A673 (cell line): Measurements from ENCODE around the gene CARHSP1.

Experiments used
- EZH2 ChIP-seq: fragments of 200-600 bp; sonication (generic); IDR thresholded peaks from 2 replicates; pipeline ENCODE4 v1.6.1; 2017; ENCODE audit warnings: borderline replicate concordance, low read depth, mild to moderate bottlenecking, mixed read lengths, antibody characterized with exemption, low read length; ENCODE audit not compliant: poor library complexity, severe bottlenecking
- TF ChIP-seq, protein P1 (sequence below): fragments of 300-800, 200-600 bp; sonication (generic); conservative IDR thresholded peaks from 2 replicates; pipeline ENCODE4 v1.5.1; 2017; ENCODE audit warnings: low read depth, mild to moderate bottlenecking, antibody characterized with exemption, low read length, moderate library complexity, mixed read lengths

- TF ChIP-seq, protein P1, sequence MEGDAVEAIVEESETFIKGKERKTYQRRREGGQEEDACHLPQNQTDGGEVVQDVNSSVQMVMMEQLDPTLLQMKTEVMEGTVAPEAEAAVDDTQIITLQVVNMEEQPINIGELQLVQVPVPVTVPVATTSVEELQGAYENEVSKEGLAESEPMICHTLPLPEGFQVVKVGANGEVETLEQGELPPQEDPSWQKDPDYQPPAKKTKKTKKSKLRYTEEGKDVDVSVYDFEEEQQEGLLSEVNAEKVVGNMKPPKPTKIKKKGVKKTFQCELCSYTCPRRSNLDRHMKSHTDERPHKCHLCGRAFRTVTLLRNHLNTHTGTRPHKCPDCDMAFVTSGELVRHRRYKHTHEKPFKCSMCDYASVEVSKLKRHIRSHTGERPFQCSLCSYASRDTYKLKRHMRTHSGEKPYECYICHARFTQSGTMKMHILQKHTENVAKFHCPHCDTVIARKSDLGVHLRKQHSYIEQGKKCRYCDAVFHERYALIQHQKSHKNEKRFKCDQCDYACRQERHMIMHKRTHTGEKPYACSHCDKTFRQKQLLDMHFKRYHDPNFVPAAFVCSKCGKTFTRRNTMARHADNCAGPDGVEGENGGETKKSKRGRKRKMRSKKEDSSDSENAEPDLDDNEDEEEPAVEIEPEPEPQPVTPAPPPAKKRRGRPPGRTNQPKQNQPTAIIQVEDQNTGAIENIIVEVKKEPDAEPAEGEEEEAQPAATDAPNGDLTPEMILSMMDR = no peak
- no peak for TF ChIP-seq EZH2
Observed at GRCh38 chr16:8831450-8831849, 37.4 kb downstream of the CARHSP1 start.
